OCI-M2 (cell line): ENCODE data around the gene TTC28.

ENCODE experiments used
- DNase-seq: peaks from one replicate; lab custom pipeline; 2025; ENCODE audit not compliant: unreplicated experiment; lab: John Stamatoyannopoulos, UW

Gene TTC28

GRCh38 chr22:28442711-28443525, 236.7 kb downstream of the TTC28 start:
- DNase-seq, result no peak

DNA sequence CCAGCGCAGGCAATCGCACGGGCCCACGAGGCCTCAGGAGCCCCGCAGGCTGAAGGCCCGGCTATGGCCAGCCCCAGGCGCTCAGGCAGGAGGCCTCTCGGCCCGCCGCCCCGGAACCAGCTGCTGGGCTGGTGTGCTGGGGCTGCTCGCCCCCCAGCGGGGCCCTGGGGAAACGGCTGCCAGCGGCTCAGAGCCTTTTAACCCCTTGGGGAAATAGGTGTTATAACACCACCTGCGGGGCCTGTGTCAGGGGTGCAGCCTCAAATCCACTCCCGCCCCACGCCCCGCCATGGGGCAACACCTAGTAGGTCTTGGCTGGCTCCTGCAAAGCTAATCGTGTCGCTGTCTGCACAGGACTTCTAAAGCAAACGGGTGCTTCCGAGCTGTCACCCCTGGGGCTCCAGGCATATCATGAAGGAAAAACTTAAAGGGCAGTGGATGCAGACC, 237.4 kb downstream of the TTC28 start:
- DNase-seq, result peak; percentile 33

DNA sequence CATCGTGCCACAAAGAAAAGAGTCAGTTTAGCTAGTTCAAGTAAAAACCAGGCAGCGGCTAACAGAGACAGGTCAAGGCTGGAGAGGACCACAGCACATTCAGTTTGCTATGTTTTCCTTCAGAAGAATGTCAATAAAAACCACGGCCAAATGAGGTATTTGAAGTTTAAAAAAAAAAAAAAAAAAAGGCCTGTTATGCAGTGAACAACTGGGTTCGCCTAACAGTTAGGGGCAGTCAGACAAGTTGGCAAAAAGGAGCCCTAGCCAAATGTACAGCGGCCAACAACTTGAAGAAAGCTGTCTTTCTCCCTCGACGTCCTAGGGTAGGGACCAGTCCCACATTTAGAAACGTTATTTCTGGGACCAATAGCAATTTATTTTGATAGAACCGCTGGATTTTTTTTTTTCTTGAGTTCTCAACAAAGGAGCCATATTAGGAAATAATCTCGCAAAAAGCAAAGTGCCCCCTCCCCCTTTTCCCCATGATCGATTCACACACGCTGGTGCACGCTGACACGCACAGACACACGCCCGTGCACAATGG, 237.8 kb downstream of the TTC28 start:
- DNase-seq, result no peak

DNA sequence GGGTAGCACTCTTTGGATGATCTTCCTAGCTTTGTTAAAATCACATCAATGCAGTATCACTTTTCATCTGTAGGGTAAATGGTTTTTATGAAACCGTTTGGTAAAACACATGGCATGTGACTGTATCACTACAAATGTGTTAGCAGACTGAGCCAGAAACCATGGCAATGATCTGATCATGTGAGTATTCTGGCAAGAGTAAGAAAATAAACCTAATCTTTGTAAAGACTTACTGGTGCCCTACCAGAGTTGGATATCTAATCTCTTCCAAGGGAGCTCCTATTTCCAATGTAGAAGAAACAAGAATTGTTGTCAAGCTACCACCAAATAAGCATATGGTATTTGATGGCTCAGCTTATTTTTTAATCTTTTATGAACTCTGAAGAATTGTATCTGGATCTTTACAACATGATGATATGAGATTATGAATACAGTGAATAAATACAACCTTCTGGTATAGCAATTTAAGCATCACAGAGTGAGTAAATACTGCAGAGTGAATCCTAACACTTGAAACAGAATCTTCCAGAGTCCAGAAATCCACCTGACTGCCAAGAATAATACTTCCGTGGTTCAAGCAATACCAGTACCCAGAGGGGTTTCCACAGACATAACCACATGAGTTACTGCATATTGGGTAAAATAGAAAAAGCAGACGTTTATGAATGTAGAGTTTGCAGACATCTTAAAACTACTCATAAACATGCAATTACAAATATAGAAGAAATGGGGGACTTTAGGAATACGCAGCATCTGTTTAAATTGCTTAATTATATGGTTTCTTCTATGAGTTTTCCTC, 238.8 kb downstream of the TTC28 start:
- DNase-seq, result no peak

GRCh38 chr22:28438183-28438768, 241.4 kb downstream of the TTC28 start:
- DNase-seq, result no peak

DNA sequence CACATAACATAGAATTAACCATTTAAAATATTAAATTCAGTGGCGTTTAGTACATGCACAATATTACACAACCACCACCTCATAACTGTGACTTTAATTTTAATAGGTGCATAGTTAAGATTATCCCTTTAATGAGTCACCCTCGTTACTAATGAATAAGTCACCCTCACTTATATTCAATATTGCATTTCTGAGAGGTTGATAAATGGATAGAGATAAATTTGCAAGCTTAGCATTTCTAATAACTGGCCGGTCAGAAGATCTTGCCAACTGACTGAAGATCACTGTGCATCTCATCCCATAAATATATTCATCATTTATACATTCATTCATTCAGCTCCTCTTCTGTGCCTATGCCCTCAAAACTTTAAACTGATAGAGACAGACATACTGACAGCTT, 243.7 kb downstream of the TTC28 start:
- DNase-seq, result no peak

GRCh38 chr22:28435140-28435768, 244.4 kb downstream of the TTC28 start:
- no peak for DNase-seq

- no peak for DNase-seq
Observed at GRCh38 chr22:28430466-28431025, 249.1 kb downstream of the TTC28 start.

DNA sequence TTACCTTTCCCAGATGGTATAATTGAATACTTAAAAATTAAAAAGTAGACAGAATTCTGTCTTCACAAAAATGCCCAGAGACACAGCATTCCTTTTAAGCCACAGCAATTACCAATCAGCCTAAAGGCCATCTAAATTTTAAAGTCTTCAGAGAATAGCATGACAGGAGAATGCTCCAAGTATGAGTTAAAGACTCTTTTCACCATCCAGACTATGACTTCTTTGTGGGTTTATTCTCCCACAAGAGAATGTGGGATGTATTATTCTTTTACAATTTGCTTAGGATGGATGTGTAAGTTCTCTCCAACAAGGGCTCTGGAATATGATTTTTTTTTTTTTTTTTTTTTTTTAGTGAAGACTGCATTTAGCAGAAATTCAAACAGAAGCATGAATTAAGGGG, 249.9 kb downstream of the TTC28 start:
- no peak for DNase-seq

GRCh38 chr22:28428271-28428670, 251.4 kb downstream of the TTC28 start:
- no peak for DNase-seq

GRCh38 chr22:28426346-28427132, 253.1 kb downstream of the TTC28 start:
- no peak for DNase-seq

DNA sequence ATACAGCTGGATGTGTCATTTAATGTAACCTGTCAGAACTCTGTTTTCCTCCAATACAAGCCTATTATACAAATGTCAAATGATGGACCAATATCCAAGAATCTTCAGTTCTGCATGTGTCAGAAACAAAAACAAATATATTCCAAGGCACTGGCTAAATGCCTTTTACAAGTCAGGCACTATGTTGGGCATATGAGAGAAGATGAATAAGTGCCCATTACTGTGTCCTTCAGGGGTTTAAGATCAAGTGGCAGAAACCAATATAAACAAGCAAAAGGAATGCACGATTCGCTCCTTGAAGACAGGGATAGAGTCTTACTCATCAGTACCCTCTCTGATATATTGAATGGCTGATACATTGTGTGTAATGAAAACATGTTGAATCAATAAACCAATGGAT, 254.4 kb downstream of the TTC28 start:
- DNase-seq, result no peak

DNA sequence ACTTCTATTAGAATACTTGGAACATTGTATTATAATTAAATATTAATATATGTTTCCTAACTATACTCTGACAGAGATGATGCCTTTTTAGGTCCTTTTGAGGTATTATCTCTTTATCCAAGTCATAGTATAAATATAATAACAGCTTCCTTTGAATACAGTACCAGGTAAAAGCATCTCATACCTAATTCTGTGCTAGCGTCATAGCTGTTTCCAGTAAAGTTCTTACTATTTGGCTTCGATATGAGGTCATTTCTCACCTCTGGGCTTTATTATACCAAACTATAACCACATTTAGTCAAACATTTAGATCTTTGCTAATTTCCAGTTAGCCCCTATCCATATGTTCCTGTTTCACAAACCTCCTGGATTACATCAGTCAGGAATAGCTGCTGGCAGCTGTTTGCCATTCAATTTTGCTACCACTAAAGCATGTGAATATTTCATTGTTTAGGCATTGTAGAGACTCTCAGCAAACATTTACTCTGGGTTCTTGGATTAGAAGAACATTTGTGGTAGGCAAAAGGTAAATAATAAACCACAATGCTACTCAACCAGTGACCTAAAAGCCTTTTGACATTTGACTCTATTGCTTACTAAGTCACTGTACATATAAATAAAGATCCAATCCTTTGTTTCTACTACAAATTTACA, 255.1 kb downstream of the TTC28 start:
- DNase-seq, result no peak

GRCh38 chr22:28419919-28420318, 259.7 kb downstream of the TTC28 start:
- no peak for DNase-seq

DNA sequence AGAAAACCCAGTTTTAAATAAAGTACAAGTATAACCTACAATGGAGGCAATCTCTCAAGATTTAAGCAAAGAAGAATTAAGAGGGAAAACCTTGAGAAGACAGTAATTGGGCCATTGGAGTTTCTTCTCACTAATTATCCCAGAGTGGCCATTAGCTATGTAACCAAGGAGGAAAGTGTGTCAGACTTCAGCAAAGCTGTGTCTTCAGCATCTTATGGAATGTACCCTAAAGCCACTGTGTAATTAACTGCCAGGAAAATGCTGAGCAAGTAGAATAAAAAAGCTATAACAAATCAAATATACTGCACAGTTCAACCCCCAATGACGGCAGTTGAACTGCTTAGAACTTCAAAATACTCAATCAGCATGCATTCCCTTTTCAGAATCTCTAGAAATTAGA, 261.6 kb downstream of the TTC28 start:
- DNase-seq, result no peak

- DNase-seq, result no peak
Observed at GRCh38 chr22:28417431-28417830, 262.2 kb downstream of the TTC28 start.

DNA sequence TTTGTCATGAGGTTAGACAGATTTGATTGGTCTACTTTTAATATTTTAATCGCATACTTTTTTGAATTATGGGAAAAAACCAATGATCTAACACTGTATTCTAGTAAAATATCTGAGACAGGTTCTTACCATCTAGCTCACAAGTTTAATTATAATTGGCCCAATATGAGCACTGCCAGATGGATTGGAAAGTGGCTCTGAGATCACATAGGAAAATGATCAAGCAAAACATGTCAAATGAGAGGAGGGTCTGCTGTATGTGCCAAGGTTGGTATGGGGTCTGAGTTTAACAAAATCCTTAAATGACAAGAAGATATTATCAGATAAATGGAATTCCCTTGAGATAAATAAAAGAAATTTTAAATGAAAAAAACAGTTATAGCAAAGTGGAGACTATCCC, 264.7 kb downstream of the TTC28 start:
- no peak for DNase-seq

GRCh38 chr22:28413612-28414399, 265.8 kb downstream of the TTC28 start:
- no peak for DNase-seq

DNA sequence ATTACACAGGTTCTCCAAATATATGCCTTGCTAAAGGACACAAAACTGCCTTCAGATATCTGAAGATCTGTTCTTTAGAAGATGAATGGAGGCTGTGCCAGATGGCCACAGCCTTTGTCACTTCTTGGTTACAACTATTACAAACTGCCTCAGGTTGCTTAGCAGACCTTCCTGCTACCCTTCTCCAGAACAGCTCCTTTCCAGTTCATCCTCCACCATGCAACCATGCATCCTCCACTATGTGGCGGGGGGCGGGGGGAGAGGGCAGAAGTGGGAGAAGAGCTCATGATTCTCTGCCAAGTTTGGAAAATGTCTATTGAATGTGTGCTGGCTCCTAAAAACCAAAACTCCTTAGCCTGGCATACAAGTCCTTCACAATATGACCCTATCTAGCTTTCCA, 267.5 kb downstream of the TTC28 start:
- no peak for DNase-seq
